Measurements from ENCODE around the gene ESR1. TPM values are rescaled to one million over a fixed set of nuclear protein-coding genes. Genes with fewer than 3 reads are reported as not detected.

The ESR1 gene
- total RNA-seq, 4 donors from 2014 or later = 0.59 to 1.8 (median 1.3) TPM

DNA sequence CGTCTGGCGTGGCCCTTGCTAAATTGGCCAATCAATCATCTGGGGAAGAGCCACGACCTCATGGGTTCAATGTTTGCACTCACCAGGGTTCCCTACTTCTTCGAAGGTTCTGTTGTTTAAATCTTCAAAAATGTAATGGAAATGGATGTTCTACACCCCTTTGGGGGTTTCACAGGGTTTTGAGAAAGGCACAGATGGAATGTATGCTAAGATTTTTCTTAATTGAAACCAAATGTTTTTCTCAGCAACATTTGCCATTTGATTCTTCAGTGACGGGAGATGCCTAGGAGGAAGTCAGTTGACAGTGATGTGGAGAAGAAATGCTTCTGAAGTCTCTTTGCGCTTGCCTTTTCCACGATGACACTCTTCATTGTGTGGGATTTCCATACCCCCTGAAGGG lies 312.3 kb downstream of the ESR1 start:
- intact Hi-C loops (cut with DNase I; ENCODE audit: low total_unique reads) = loop anchor here (10.0 kb wide), 1 partner anchor 355 kb away; no protein-coding TSS in a partner anchor
- no peak for TF ChIP-seq POLR2A (IDR thresholded peaks at IDR 0.05)
- TF ChIP-seq, protein P1, sequence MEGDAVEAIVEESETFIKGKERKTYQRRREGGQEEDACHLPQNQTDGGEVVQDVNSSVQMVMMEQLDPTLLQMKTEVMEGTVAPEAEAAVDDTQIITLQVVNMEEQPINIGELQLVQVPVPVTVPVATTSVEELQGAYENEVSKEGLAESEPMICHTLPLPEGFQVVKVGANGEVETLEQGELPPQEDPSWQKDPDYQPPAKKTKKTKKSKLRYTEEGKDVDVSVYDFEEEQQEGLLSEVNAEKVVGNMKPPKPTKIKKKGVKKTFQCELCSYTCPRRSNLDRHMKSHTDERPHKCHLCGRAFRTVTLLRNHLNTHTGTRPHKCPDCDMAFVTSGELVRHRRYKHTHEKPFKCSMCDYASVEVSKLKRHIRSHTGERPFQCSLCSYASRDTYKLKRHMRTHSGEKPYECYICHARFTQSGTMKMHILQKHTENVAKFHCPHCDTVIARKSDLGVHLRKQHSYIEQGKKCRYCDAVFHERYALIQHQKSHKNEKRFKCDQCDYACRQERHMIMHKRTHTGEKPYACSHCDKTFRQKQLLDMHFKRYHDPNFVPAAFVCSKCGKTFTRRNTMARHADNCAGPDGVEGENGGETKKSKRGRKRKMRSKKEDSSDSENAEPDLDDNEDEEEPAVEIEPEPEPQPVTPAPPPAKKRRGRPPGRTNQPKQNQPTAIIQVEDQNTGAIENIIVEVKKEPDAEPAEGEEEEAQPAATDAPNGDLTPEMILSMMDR (IDR thresholded peaks at IDR 0.05) = no peak
- H3K4me3 ChIP-seq (ENCODE audit: low read depth, poor library complexity, severe bottlenecking) = no peak overlapping the region
- DNase-seq (ENCODE audit: low spot score in 2 of 2) = no peak
- 80 to 81% methylated on average over 7 of the region's 7 CpGs for WGBS, 2 donors

DNA sequence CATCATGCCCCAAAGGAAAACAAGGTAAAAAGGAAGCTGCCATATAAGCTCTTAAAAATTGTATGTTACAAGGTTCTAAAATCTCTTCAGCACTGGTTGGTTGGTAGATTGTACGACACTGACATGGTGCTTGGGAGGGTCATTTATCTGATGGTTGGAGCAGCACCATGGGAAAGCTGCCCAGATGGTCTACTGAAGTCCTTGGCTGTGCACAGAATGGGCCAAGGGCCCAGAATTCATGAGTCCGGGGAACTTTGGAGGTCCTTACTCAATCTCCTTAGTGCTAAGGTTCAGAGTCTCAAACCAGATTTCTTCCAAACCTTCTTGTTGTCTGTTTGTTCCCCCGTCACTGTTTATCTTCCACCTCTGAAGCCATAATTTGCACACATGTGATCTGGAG lies 314.4 kb downstream of the ESR1 start:
- TF ChIP-seq, protein P1 (IDR thresholded peaks at IDR 0.05) = no peak
- TF ChIP-seq POLR2A (IDR thresholded peaks at IDR 0.05) = no peak
- H3K4me3 ChIP-seq (ENCODE audit: low read depth, poor library complexity, severe bottlenecking) = no peak overlapping the region
- no peak for DNase-seq (ENCODE audit: low spot score in 2 of 2)
- intact Hi-C loops (cut with DNase I; ENCODE audit: low total_unique reads) = loop anchor here (10.0 kb wide), 1 partner anchor 357 kb away; no protein-coding TSS in a partner anchor
- WGBS, 2 donors = 61 to 75% methylated on average over 3 of the region's 3 CpGs

DNA sequence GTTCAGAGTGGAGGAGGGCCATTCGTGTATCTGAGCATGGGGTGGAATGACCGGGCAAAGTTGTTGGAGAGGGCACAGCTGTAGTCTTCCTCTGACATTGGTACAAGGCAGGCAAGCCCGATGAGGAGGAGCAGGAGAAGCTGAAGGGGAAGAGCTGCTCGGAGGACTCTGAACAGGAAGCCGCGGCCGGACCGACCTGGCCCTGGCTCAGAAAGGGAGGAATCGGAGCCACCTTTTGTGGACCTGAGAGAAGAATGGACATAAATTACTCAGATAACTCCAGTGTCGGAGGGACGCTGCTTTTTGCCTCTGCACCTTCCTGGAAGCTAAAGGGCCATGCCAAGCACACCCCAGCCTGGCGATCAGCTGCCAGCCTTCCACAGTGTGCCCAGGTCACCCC lies 315.0 kb downstream of the ESR1 start:
- H3K4me3 ChIP-seq (ENCODE audit: low read depth, poor library complexity, severe bottlenecking) = no peak overlapping the region
- 91 to 96% methylated on average over 12 of the region's 12 CpGs for WGBS, 2 donors
- no peak for DNase-seq (ENCODE audit: low spot score in 2 of 2)
- intact Hi-C loops (cut with DNase I; ENCODE audit: low total_unique reads) = loop anchor here (10.0 kb wide), 1 partner anchor 358 kb away; no protein-coding TSS in a partner anchor
- no peak for TF ChIP-seq POLR2A (IDR thresholded peaks at IDR 0.05)
- TF ChIP-seq, protein P1 (IDR thresholded peaks at IDR 0.05) = no peak

DNA sequence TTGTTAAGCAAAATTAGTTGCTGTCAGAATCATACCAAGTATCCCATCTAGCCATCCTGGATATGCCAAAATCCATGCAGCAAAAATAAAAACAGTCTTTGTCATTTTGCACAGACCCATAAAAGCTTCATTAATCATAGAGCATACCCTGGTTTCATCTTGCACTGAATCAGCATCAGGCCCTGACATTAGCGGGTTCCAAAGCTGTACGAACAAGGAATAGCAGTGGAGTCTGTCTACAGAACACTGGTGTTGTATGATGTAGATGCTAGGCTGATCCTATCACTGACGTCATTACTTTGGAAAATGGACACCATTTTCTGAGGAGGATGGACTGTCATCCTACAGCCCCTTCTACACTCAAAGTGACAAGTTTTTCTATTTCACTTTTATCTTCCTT lies 315.6 kb downstream of the ESR1 start:
- intact Hi-C loops (cut with DNase I; ENCODE audit: low total_unique reads) = loop anchor here (10.0 kb wide), 1 partner anchor 358 kb away; no protein-coding TSS in a partner anchor
- no peak for TF ChIP-seq POLR2A (IDR thresholded peaks at IDR 0.05)
- TF ChIP-seq, protein P1 (IDR thresholded peaks at IDR 0.05) = no peak
- WGBS, 2 donors = 92 to 94% methylated on average over 3 of the region's 3 CpGs
- H3K4me3 ChIP-seq (ENCODE audit: low read depth, poor library complexity, severe bottlenecking) = no peak overlapping the region
- DNase-seq (ENCODE audit: low spot score in 2 of 2) = no peak

DNA sequence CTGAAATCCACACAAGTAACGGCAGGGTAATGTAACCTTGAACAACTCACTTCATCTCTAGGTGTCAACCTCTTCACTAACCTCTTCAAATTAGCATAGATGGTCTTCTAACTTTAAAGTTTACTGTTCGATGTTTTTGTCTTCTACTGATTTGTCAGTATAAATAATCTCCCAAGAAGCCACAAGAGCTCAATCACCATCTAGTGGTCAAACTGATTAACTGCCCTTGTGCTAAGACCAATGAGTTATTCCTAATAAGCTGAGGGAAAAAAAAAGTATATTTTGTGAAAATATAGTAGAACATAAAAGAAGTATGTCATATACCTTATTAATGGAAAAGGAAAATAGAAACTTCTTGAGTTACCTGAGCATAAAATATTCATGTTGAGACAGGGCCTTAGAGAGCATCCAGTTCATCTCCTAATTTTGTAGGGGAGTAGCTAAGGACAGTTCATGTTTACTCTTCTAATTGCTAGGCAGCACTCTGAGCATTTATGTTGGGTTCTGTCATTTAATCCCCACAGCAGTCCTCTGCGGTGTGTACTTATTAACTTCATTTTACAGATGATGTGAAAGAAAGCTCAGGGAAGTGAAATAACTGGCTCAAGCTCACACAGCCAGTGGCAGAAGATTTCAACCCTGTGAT lies 317.1 kb downstream of the ESR1 start:
- no peak for DNase-seq (ENCODE audit: low spot score in 2 of 2)
- WGBS, 2 donors = 38 to 45% methylated on average over 3 of the region's 3 CpGs
- TF ChIP-seq, protein P1 (IDR thresholded peaks at IDR 0.05) = no peak
- TF ChIP-seq POLR2A (IDR thresholded peaks at IDR 0.05) = no peak
- intact Hi-C loops (cut with DNase I; ENCODE audit: low total_unique reads) = loop anchor here (10.0 kb wide), 1 partner anchor 360 kb away; no protein-coding TSS in a partner anchor
- H3K4me3 ChIP-seq (ENCODE audit: low read depth, poor library complexity, severe bottlenecking) = no peak overlapping the region
